H1 (cell line): ENCODE results near the gene SMG7. TPM values are rescaled to one million over a fixed set of nuclear protein-coding genes. Genes with fewer than 3 reads are reported as not detected.

ENCODE experiments used
- CTCF ChIA-PET: fragments of 300-600 bp; sonication (Branson Sonifier 250); formaldehyde crosslinking; loops from one replicate; lab custom pipeline; 2021; ENCODE audit not compliant: partially characterized antibody; lab: Charles Lee
- POLR2A ChIA-PET: fragments of 300-600 bp; sonication (Branson Sonifier 250); formaldehyde crosslinking; loops from one replicate; lab custom pipeline; 2021; ENCODE audit warnings: inconsistent platforms; ENCODE audit not compliant: partially characterized antibody; lab: Charles Lee
- DNase-seq, 2 experiments: peaks; one replicate each; pipeline versions ENCODE4 v3.0.0 to v3.0.0-alpha.2; 2010 to 2022; ENCODE audit warnings: low spot score in 2 of 2, low read depth in 1 of 2, mixed read lengths in 1 of 2
- FAIRE-seq: peaks from 2 replicates; lab custom pipeline; 2011; peaks lifted over from hg19 to GRCh38; lab: Jason Lieb, UNC
- H2AFZ ChIP-seq: 2 replicates; pipeline ENCODE4 v1.8.1; 2012; ENCODE audit warnings: low read length, inconsistent platforms
- H2AK5ac ChIP-seq: 2 replicates; pipeline ENCODE4 v1.6.1; 2013; ENCODE audit warnings: low read depth, low read length
- H2BK120ac ChIP-seq: replicated peaks from 2 replicates; pipeline ENCODE3; 2013; ENCODE audit warnings: low read depth, low read length, inconsistent platforms
- H2BK12ac ChIP-seq: 2 replicates; pipeline ENCODE4 v1.6.1; 2013; ENCODE audit warnings: low read depth, low read length
- H2BK15ac ChIP-seq: 2 replicates; pipeline ENCODE4 v1.6.1; 2013; ENCODE audit warnings: low read length
- H2BK20ac ChIP-seq: 2 replicates; pipeline ENCODE4 v1.6.1; 2013; ENCODE audit warnings: low read length
- H2BK5ac ChIP-seq: 2 replicates; pipeline ENCODE4 v1.6.1; 2013; ENCODE audit warnings: low read depth, low read length
- H3K14ac ChIP-seq: 2 replicates; pipeline ENCODE4 v1.6.1; 2013; ENCODE audit warnings: inconsistent platforms; ENCODE audit not compliant: insufficient read length
- H3K18ac ChIP-seq: 2 replicates; pipeline ENCODE4 v1.6.1; 2013; ENCODE audit warnings: low read length; ENCODE audit errors: extremely low read depth
- H3K23ac ChIP-seq: 2 replicates; pipeline ENCODE4 v1.6.1; 2013; ENCODE audit warnings: inconsistent platforms; ENCODE audit not compliant: insufficient read length
- H3K23me2 ChIP-seq: 2 replicates; pipeline ENCODE4 v1.6.1; 2013; ENCODE audit warnings: low read depth, low read length
- H3K27ac ChIP-seq: 2 replicates; pipeline ENCODE4 v1.6.1; 2011; ENCODE audit warnings: low read depth, low read length, inconsistent platforms
- H3K27me3 ChIP-seq, 4 experiments: replicated peaks in 1 of 4; 1 replicate in 1 of 4; 2 replicates in 3 of 4; pipeline versions ENCODE4 v1.6.1 to v1.8.1; 2011 to 2013; ENCODE audit warnings: low read length in 3 of 4, mild to moderate bottlenecking in 3 of 4, inconsistent platforms in 2 of 4, mixed read lengths in 2 of 4, moderate library complexity in 1 of 4; ENCODE audit not compliant: control insufficient read depth in 3 of 4, insufficient read depth in 3 of 4; ENCODE audit errors: extremely low read depth in 1 of 4
- H3K36me3 ChIP-seq, 4 experiments: 2 replicates each; pipeline versions ENCODE4 v1.6.1 to v1.8.1; 2011 to 2013; ENCODE audit warnings: mild to moderate bottlenecking in 4 of 4, low read length in 3 of 4, moderate library complexity in 2 of 4, control low read depth in 1 of 4, inconsistent platforms in 1 of 4; ENCODE audit not compliant: insufficient read depth in 4 of 4, control insufficient read depth in 2 of 4
- H3K4ac ChIP-seq: replicated peaks from 2 replicates; pipeline ENCODE3; 2013; ENCODE audit warnings: low read length, low read depth, mixed read lengths, inconsistent platforms; ENCODE audit not compliant: insufficient read length
- H3K4me1 ChIP-seq, 4 experiments: replicated peaks in 1 of 4; 1 replicate in 1 of 4; 2 replicates in 3 of 4; pipeline versions ENCODE4 v1.6.1 to v1.8.1; 2011 to 2013; ENCODE audit warnings: low read length in 3 of 4, inconsistent platforms in 2 of 4, mixed read lengths in 1 of 4; ENCODE audit not compliant: insufficient read depth in 4 of 4, control insufficient read depth in 3 of 4
- H3K4me2 ChIP-seq, 2 experiments: 2 replicates each; pipeline versions ENCODE4 v1.6.1 to v1.8.1; 2011 to 2013; ENCODE audit warnings: low read depth in 2 of 2, low read length in 2 of 2, control low read depth in 1 of 2, inconsistent platforms in 1 of 2, mild to moderate bottlenecking in 1 of 2; ENCODE audit not compliant: insufficient read depth in 1 of 2
- H3K4me3 ChIP-seq, 4 experiments: fragments of 200-600, 300-600 bp in 1 of 4; sonication (generic), shearing (Covaris generic), sonication (Bioruptor Twin) in 1 of 4; 2 replicates each; pipeline versions ENCODE4 v1.5.1 to v1.8.1; 2011 to 2016; ENCODE audit warnings: low read length in 4 of 4, low read depth in 3 of 4, control low read depth in 2 of 4, inconsistent platforms in 2 of 4, mild to moderate bottlenecking in 2 of 4, mixed read lengths in 1 of 4, moderate library complexity in 1 of 4; ENCODE audit not compliant: insufficient read depth in 2 of 4; ENCODE audit errors: extremely low read depth in 1 of 4
- H3K56ac ChIP-seq: replicated peaks from 2 replicates; pipeline ENCODE3; 2013; ENCODE audit warnings: low read depth, mild to moderate bottlenecking, mixed read lengths, low read length, inconsistent platforms; ENCODE audit not compliant: insufficient read length
- H3K79me1 ChIP-seq: 2 replicates; pipeline ENCODE4 v1.6.1; 2013; ENCODE audit warnings: low read depth, low read length, control low read depth
- H3K79me2 ChIP-seq, 2 experiments: 2 replicates each; pipeline versions ENCODE4 v1.6.1 to v1.8.1; 2012 to 2013; ENCODE audit warnings: low read length in 2 of 2, mild to moderate bottlenecking in 2 of 2, inconsistent platforms in 1 of 2; ENCODE audit not compliant: insufficient read depth in 2 of 2, control insufficient read depth in 1 of 2
- H3K9ac ChIP-seq, 4 experiments: replicated peaks in 1 of 4; 1 replicate in 1 of 4; 2 replicates in 3 of 4; pipeline versions ENCODE4 v1.6.1 to v1.8.1; 2011 to 2013; ENCODE audit warnings: low read depth in 3 of 4, low read length in 3 of 4, control low read depth in 2 of 4, mild to moderate bottlenecking in 2 of 4, moderate library complexity in 2 of 4, inconsistent platforms in 1 of 4; ENCODE audit errors: extremely low read depth in 1 of 4
- H3K9me3 ChIP-seq, 2 experiments: 2 replicates each; pipeline versions ENCODE4 v1.6.1 to v1.8.1; 2012 to 2013; ENCODE audit warnings: mild to moderate bottlenecking in 2 of 2, moderate library complexity in 2 of 2, control low read depth in 1 of 2, inconsistent platforms in 1 of 2, low read depth in 1 of 2, low read length in 1 of 2, mixed read lengths in 1 of 2; ENCODE audit not compliant: insufficient read depth in 2 of 2
- H4K20me1 ChIP-seq, 2 experiments: replicated peaks in 1 of 2; 2 replicates each; pipeline versions ENCODE3 to v1.8.1; 2011 to 2013; ENCODE audit warnings: inconsistent platforms in 2 of 2, low read length in 2 of 2, mild to moderate bottlenecking in 1 of 2; ENCODE audit not compliant: insufficient read depth in 2 of 2, control insufficient read depth in 1 of 2
- H4K5ac ChIP-seq: 2 replicates; pipeline ENCODE4 v1.6.1; 2013; ENCODE audit warnings: low read length, low read depth, mixed read lengths, inconsistent platforms; ENCODE audit not compliant: insufficient read length
- H4K8ac ChIP-seq: 2 replicates; pipeline ENCODE4 v1.8.0; 2013; ENCODE audit warnings: mild to moderate bottlenecking, moderate library complexity, low read length, inconsistent platforms; ENCODE audit not compliant: insufficient read depth; ENCODE audit errors: extremely low read depth
- H4K91ac ChIP-seq: replicated peaks from 2 replicates; pipeline ENCODE3; 2013; ENCODE audit warnings: low read length, mixed read lengths, inconsistent platforms; ENCODE audit not compliant: insufficient read length
- BACH1 ChIP-seq: IDR thresholded peaks from 2 replicates; pipeline ENCODE4 v1.6.1; 2012; ENCODE audit warnings: low read length, improper control_type of control experiment
- EGR1 ChIP-seq: IDR thresholded peaks from 2 replicates; pipeline ENCODE4 v1.6.1; 2011; ENCODE audit warnings: low read depth, low read length, borderline replicate concordance
- GTF2F1 ChIP-seq: IDR thresholded peaks from 2 replicates; pipeline ENCODE4 v1.6.1; 2012; ENCODE audit warnings: low read depth, low read length, improper control_type of control experiment, borderline replicate concordance
- JUN ChIP-seq: IDR thresholded peaks from 2 replicates; pipeline ENCODE4 v1.6.1; 2011; ENCODE audit warnings: low read depth, mild to moderate bottlenecking, improper control_type of control experiment, low read length
- KDM5A ChIP-seq: fragments of 200-600 bp; IDR thresholded peaks from 2 replicates; pipeline ENCODE4 v1.7.1; 2012; ENCODE audit warnings: mild to moderate bottlenecking, low read length, inconsistent platforms, mixed read lengths
- POLR2AphosphoS5 ChIP-seq: IDR thresholded peaks from 2 replicates; pipeline ENCODE4 v1.6.1; 2011; ENCODE audit warnings: low read depth, low read length
- SP2 ChIP-seq: IDR thresholded peaks from 2 replicates; pipeline ENCODE4 v1.6.1; 2012; ENCODE audit warnings: mild to moderate bottlenecking, low read length, inconsistent platforms
- TAF1 ChIP-seq: IDR thresholded peaks from 2 replicates; pipeline ENCODE4 v1.6.1; 2011; ENCODE audit warnings: mild to moderate bottlenecking, low read depth, low read length
- TBP ChIP-seq: IDR thresholded peaks from 2 replicates; pipeline ENCODE4 v1.6.1; 2011; ENCODE audit warnings: low read depth, low read length, improper control_type of control experiment
- TEAD4 ChIP-seq: IDR thresholded peaks from 2 replicates; pipeline ENCODE4 v1.6.1; 2012; ENCODE audit warnings: low read depth, low read length, inconsistent platforms, mixed read lengths
- WGBS, 2 experiments: shearing (Covaris generic) in 1 of 2; methylation state at CpG; one replicate each; pipeline versions ENCODE4 v1.1.6 to v1.1.7; 2013 to 2015; ENCODE audit warnings: low lambda C conversion rate in 2 of 2, mixed read lengths in 2 of 2, inconsistent platforms in 1 of 2, low coverage in 1 of 2, missing lambda C conversion rate in 1 of 2; ENCODE audit not compliant: insufficient replicate concordance in 2 of 2, insufficient coverage in 1 of 2, insufficient read length in 1 of 2; ENCODE audit errors: extremely low coverage in 1 of 2, missing lambda C conversion rate in 1 of 2; 5-methylcytosine and 5-hydroxymethylcytosine counted together
- polyA plus RNA-seq, 7 experiments: library from polyadenylated mRNA; depleted of rRNA in 3 of 7; stranded (reverse) in 5 of 7; unstranded in 2 of 7; fragments of >200 nt in 5 of 7; fragments of 200-250 nt in 2 of 7; gene quantifications; 1 replicate in 5 of 7; 2 replicates in 1 of 7; 4 replicates in 1 of 7; pipeline versions ENCODE4 v1.2.1 to v1.2.3, GENCODE V29; 2011 to 2013; ENCODE audit warnings: missing spikeins in 2 of 7, mixed read lengths in 2 of 7
- total RNA-seq: library from RNA; stranded (reverse); fragmentation: NEBNext Ultra II Directional; extraction: Animal tissue kit (Norgen Biotek cat#: 25700); gene quantifications from 2 replicates; pipeline ENCODE4 v1.2.1, GENCODE V29; 2021

Gene SMG7
- total and polyA plus RNA-seq, 2 of the 8 experiments (the other 6 are each of a cell fraction or from before 2014, with no cell fraction given), result 39.3 to 65.6 TPM

GRCh38 chr1:183450093-183450492 lies 22.2 kb upstream of the SMG7 start:
- Histone ChIP-seq H4K8ac (no peak overlapping the region), H3K27me3 (no peaks in the 10 kb centered on the region), H2BK20ac (no peak overlapping the region), H3K9ac (no peak overlapping the region), H3K56ac (no peak overlapping the region), H2AK5ac (no peak overlapping the region), H3K79me2 (no peaks in the 10 kb centered on the region), H3K36me3 (no peaks in the 10 kb centered on the region), H2BK5ac (no peak overlapping the region), H4K5ac (no peak overlapping the region), H2BK120ac (no peak overlapping the region), H3K9me3 (no peaks in the 10 kb centered on the region), H3K27ac (no peak overlapping the region), H3K4me1 (no peaks in the 10 kb centered on the region), H4K91ac (no peak overlapping the region), H3K79me1 (no peaks in the 10 kb centered on the region), H2AFZ (no peak overlapping the region), H3K4ac (no peak overlapping the region), H3K18ac (no peak overlapping the region), H3K4me3 (no peak overlapping the region), H3K14ac (no peak overlapping the region), H2BK15ac (no peak overlapping the region), H3K23me2 (no peaks in the 10 kb centered on the region), H3K4me2 (no peak overlapping the region), H4K20me1 (no peaks in the 10 kb centered on the region), H3K23ac (no peak overlapping the region), H2BK12ac (no peak overlapping the region)
- 87% methylated on average over 2 of the region's 2 CpGs; no CpG with 5 or more reads in 1 of the 2 experiments for WGBS, 2 experiments
- DNase-seq (no peak), FAIRE-seq (no peak)
- ChIA-PET POLR2A (no interaction called here), CTCF (no interaction called here)
- no peak for TF ChIP-seq TAF1
- TF ChIP-seq SP2, result no peak
- no peak for TF ChIP-seq BACH1
- no peak for TF ChIP-seq TEAD4
- no peak for TF ChIP-seq POLR2AphosphoS5
- no peak for TF ChIP-seq GTF2F1
- TF ChIP-seq KDM5A, result no peak
- TF ChIP-seq TBP, result no peak
- TF ChIP-seq EGR1, result no peak
- TF ChIP-seq JUN, result no peak
